Smooth muscle cell (in vitro differentiated cells): ENCODE measurements around the gene ESPN. TPM values are rescaled to one million over a fixed set of nuclear protein-coding genes. Genes with fewer than 3 reads are reported as not detected.

Experiments
- DNase-seq: peaks from one replicate; lab custom pipeline; 2025; ENCODE audit not compliant: unreplicated experiment; lab: John Stamatoyannopoulos, UW
- H2AFZ ChIP-seq: fragments of 200-600 bp; sonication (generic); 2 replicates; pipeline ENCODE4 v1.6.0; 2016; ENCODE audit warnings: antibody characterized with exemption, low read depth, mild to moderate bottlenecking
- H3F3A ChIP-seq: fragments of 200-600 bp; sonication (generic); 2 replicates; pipeline ENCODE4 v1.6.0; 2017; ENCODE audit warnings: antibody characterized with exemption, low read depth
- H3K27ac ChIP-seq: fragments of 200-600 bp; sonication (generic); 2 replicates; pipeline ENCODE4 v1.5.1; 2016; ENCODE audit warnings: low read depth, mild to moderate bottlenecking
- H3K27me3 ChIP-seq: fragments of 200-600 bp; sonication (generic); 2 replicates; pipeline ENCODE4 v1.6.1; 2016; ENCODE audit warnings: low read depth, mild to moderate bottlenecking
- H3K36me3 ChIP-seq: fragments of 200-600 bp; sonication (generic); 2 replicates; pipeline ENCODE4 v1.5.1; 2016; ENCODE audit warnings: low read depth
- H3K4me1 ChIP-seq: fragments of 200-600 bp; sonication (generic); 2 replicates; pipeline ENCODE4 v1.5.1; 2016; ENCODE audit warnings: low read depth
- H3K4me2 ChIP-seq: fragments of 200-600 bp; sonication (generic); 2 replicates; pipeline ENCODE4 v1.6.0; 2016; ENCODE audit warnings: mild to moderate bottlenecking
- H3K4me3 ChIP-seq: fragments of 200-600 bp; sonication (generic); 2 replicates; pipeline ENCODE4 v1.5.1; 2016; ENCODE audit warnings: mild to moderate bottlenecking
- H3K79me2 ChIP-seq: fragments of 200-600 bp; sonication (generic); 2 replicates; pipeline ENCODE4 v1.6.0; 2016; ENCODE audit warnings: low read depth, mild to moderate bottlenecking
- H3K9ac ChIP-seq: fragments of 200-600 bp; sonication (generic); 2 replicates; pipeline ENCODE4 v1.6.0; 2016; ENCODE audit warnings: low read depth
- H3K9me3 ChIP-seq: fragments of 200-600 bp; sonication (generic); replicated peaks from 2 replicates; pipeline ENCODE4 v1.5.1; 2016; ENCODE audit warnings: low read depth
- H4K20me1 ChIP-seq: fragments of 200-600 bp; sonication (generic); 2 replicates; pipeline ENCODE4 v1.6.0; 2016; ENCODE audit warnings: low read depth
- WGBS: methylation state at CpG from one replicate; pipeline ENCODE4 v1.1.7; 2016; ENCODE audit warnings: low lambda C conversion rate; 5-methylcytosine and 5-hydroxymethylcytosine counted together
- polyA plus RNA-seq: library from polyadenylated mRNA; unstranded; fragments of >200 nt; fragmentation: Nextera tagmentation; extraction: Ambion mirVana; gene quantifications from 2 replicates; pipeline ENCODE4 v1.2.1, GENCODE V29; 2016
- total RNA-seq: library from RNA; depleted of rRNA; stranded (reverse); fragments of >200 nt; gene quantifications from 2 replicates; pipeline ENCODE4 v1.2.3, GENCODE V29; 2014
- TF ChIP-seq, protein P1 (sequence below): fragments of 200-600 bp; sonication (generic); IDR thresholded peaks from 2 replicates; pipeline ENCODE4 v1.5.1; 2017; ENCODE audit warnings: borderline replicate concordance, mild to moderate bottlenecking, antibody characterized with exemption; ENCODE audit not compliant: insufficient read depth, poor library complexity, severe bottlenecking

The ESPN gene
- total and polyA plus RNA-seq, 2 experiments from 2014 or later, result 1.1 TPM; not detected in 1

DNA sequence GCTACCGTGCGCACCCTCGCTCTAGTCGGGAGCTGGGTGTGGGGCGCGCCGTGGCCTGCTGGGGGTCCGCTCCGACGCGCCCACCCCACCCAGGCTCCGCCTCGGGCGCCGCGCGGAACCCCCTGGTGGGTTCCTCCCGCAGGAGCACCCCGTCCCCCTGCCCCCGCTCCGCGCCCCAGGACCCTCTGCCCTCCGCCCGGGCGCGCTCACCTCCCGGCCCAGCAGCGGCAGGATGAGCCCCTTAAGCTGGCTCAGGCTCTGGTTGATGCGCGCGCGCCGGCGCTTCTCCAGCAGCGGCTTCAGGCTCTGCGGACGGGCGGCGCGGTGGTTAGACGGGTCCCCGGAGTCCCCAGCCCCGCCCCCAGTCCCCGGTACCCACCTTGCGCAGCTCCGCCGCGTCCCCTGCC, 5.2 kb upstream of the ESPN start:
- DNase-seq, result no peak
- H3K36me3 ChIP-seq, result no peaks in the 10 kb centered on the region
- peaks cover 99% of the 10 kb centered on the region for H3K27me3 ChIP-seq
- H3K4me3 ChIP-seq, result peak overlapping the region; percentile 49
- H3F3A ChIP-seq, result no peaks in the 10 kb centered on the region
- no peaks in the 10 kb centered on the region for H3K9me3 ChIP-seq
- WGBS, result 5% methylated on average over 34 of the region's 48 CpGs
- H3K27ac ChIP-seq, result no peak overlapping the region
- H4K20me1 ChIP-seq, result no peaks in the 10 kb centered on the region
- no peak overlapping the region for H2AFZ ChIP-seq
- H3K4me1 ChIP-seq, result peaks cover 22% of the 10 kb centered on the region
- H3K4me2 ChIP-seq, result peak overlapping the region; percentile 84
- no peak overlapping the region for H3K9ac ChIP-seq
- TF ChIP-seq, protein P1, sequence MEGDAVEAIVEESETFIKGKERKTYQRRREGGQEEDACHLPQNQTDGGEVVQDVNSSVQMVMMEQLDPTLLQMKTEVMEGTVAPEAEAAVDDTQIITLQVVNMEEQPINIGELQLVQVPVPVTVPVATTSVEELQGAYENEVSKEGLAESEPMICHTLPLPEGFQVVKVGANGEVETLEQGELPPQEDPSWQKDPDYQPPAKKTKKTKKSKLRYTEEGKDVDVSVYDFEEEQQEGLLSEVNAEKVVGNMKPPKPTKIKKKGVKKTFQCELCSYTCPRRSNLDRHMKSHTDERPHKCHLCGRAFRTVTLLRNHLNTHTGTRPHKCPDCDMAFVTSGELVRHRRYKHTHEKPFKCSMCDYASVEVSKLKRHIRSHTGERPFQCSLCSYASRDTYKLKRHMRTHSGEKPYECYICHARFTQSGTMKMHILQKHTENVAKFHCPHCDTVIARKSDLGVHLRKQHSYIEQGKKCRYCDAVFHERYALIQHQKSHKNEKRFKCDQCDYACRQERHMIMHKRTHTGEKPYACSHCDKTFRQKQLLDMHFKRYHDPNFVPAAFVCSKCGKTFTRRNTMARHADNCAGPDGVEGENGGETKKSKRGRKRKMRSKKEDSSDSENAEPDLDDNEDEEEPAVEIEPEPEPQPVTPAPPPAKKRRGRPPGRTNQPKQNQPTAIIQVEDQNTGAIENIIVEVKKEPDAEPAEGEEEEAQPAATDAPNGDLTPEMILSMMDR, result no peak
- no peaks in the 10 kb centered on the region for H3K79me2 ChIP-seq

DNA sequence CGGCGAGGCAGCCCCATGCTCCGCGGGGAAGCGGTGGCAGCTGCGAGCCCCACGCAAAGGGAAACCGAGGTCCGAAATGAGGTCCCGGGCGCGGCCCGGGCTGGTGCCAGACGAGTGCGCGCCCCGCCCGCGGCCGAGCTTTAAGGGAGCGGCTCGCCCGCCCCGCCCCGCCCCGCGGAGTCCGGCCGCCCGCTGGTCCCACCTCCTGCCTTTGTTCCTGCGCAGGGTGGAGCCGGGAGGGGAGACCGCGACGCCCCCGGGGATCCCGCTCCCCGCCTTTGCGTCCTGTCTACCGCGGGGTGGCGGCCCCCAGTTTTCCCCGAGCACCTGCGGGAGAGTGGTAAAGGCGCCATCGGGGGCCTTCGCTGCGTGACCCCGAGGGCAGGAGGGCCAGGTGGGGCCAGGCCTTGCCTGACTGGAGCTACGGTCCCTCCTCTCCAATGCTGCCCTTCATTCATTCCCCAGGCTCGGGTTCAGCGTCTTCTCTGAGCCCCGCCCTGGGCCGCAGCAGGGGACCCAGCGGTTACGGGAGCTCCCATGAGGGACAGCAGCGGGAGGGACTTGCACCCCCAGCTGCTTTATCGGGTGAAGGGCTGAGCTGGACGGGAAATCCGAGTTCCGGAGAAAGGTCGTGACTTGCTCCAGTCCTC, 4.6 kb upstream of the ESPN start, which contains the start of gene HES2:
TSS of gene HES2 (minus strand) at position 116 of the 650 bp plus-strand sequence. CDS start at position 17, 99 bp downstream.
- Histone ChIP-seq H3K27ac (no peak within 1 kb of the TSS), H3K9ac (no peak within 1 kb of the TSS), H2AFZ (no peak within 1 kb of the TSS), H4K20me1 (no peaks in the 10 kb centered on the region), H3K4me1 (peaks cover 18% of the 10 kb centered on the region), H3K9me3 (no peaks in the 10 kb centered on the region), H3K36me3 (no peaks in the 10 kb centered on the region), H3F3A (no peaks in the 10 kb centered on the region), H3K4me3 (peak within 1 kb of the TSS; percentile 49), H3K4me2 (peak within 1 kb of the TSS; percentile 84), H3K27me3 (peaks cover 100% of the 10 kb centered on the region), H3K79me2 (no peaks in the 10 kb centered on the region)
- DNase-seq, result no peak
- TF ChIP-seq, protein P1, result no peak
- WGBS, result 2% methylated on average over 32 of the region's 62 CpGs

DNA sequence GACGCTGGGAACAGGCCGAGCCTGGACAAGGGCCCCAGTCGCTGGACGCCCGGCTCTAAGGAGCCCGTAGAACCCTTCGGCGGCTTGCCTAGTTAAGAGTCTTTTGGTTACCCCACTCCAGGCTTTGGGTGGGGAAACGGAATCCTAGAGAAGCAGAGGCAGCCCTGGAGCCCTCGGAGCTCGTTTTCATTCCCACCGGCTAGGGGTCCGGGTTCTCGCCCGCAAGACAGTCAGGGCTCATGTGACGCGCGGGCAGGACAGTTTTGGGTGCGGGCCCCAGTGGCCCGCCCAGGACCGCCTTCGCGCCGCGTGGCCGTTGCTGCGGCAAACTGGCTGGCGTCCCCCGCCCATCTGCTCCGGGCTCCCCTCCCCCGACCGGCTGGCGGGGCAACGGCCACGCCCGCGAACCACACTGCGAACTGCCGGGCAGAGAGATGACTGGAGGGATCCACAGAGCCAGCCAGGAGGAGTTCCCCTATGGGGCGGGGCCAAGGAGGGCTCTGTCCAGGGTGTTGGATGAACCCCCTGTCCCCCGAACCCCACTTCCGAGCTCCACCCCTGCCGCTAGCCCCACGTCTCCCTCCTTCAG, 4.0 kb upstream of the ESPN start:
- no peak overlapping the region for H2AFZ ChIP-seq
- H3K4me2 ChIP-seq, result peak overlapping the region; percentile 84
- no peak for DNase-seq
- H3K79me2 ChIP-seq, result no peaks in the 10 kb centered on the region
- peaks cover 15% of the 10 kb centered on the region for H3K4me1 ChIP-seq
- WGBS, result 17% methylated on average over 42 of the region's 44 CpGs
- no peaks in the 10 kb centered on the region for H4K20me1 ChIP-seq
- TF ChIP-seq, protein P1, result no peak
- H3K9me3 ChIP-seq, result no peaks in the 10 kb centered on the region
- no peak overlapping the region for H3K27ac ChIP-seq
- H3K36me3 ChIP-seq, result no peaks in the 10 kb centered on the region
- H3K9ac ChIP-seq, result no peak overlapping the region
- H3K27me3 ChIP-seq, result peaks cover 100% of the 10 kb centered on the region
- no peaks in the 10 kb centered on the region for H3F3A ChIP-seq
- peak overlapping the region; percentile 49 for H3K4me3 ChIP-seq
